SK-N-SH (cell line): Measurements from ENCODE around the gene SMAP2. TPM values are rescaled to one million over a fixed set of nuclear protein-coding genes. Genes with fewer than 3 reads are reported as not detected.

Experiments
- CTCF ChIA-PET: fragments of 300-600, 350-600 bp; formaldehyde crosslinking; extraction: SDS; loops from one replicate; lab custom pipeline; 2021; lab: Yijun Ruan, JAX
- POLR2A ChIA-PET: fragments of 350-600 bp; sonication (Branson Sonifier 250); formaldehyde crosslinking; extraction: SDS; loops from one replicate; lab custom pipeline; 2020; ENCODE audit warnings: antibody characterized with exemption, inconsistent platforms; lab: Yijun Ruan, JAX
- DNase-seq: peaks from one replicate; pipeline ENCODE4 v3.0.0; 2012
- H2AFZ ChIP-seq: fragments of 200-600 bp; sonication (generic); 2 replicates; pipeline ENCODE4 v1.8.1; 2016; ENCODE audit warnings: antibody characterized with exemption, mild to moderate bottlenecking, low read depth
- H3F3A ChIP-seq: fragments of 200-600 bp; sonication (generic); replicated peaks from 2 replicates; pipeline ENCODE3; 2016; ENCODE audit warnings: antibody characterized with exemption, mild to moderate bottlenecking; ENCODE audit not compliant: insufficient read depth
- H3K27ac ChIP-seq, 2 experiments: fragments of 200-500 bp in 1 of 2; fragments of 200-600 bp in 1 of 2; sonication (Bioruptor generic) in 1 of 2; sonication (generic), shearing (Covaris generic) in 1 of 2; 2 replicates each; pipeline versions ENCODE4 v1.5.1 to v1.6.1; 2014 to 2016; ENCODE audit warnings: low read depth in 2 of 2, inconsistent platforms in 1 of 2, low read length in 1 of 2, mild to moderate bottlenecking in 1 of 2, mixed read lengths in 1 of 2
- H3K27me3 ChIP-seq: fragments of 200-600 bp; sonication (generic), shearing (Covaris generic); 2 replicates; pipeline ENCODE4 v1.6.1; 2016; ENCODE audit warnings: mixed run types; ENCODE audit not compliant: insufficient read depth
- H3K36me3 ChIP-seq, 2 experiments: fragments of 200-500 bp in 1 of 2; fragments of 200-600 bp in 1 of 2; sonication (Bioruptor generic) in 1 of 2; sonication (generic) in 1 of 2; replicated peaks in 1 of 2; 2 replicates each; pipeline versions ENCODE3 to v1.5.1; 2014 to 2016; ENCODE audit warnings: low read length in 1 of 2, mild to moderate bottlenecking in 1 of 2; ENCODE audit not compliant: insufficient read depth in 2 of 2, control insufficient read depth in 1 of 2
- H3K4me1 ChIP-seq, 2 experiments: fragments of 200-500 bp in 1 of 2; fragments of 200-600 bp in 1 of 2; sonication (Bioruptor generic) in 1 of 2; sonication (generic), shearing (Covaris generic) in 1 of 2; 2 replicates each; pipeline versions ENCODE4 v1.5.1 to v1.6.1; 2014 to 2016; ENCODE audit warnings: low read depth in 1 of 2, low read length in 1 of 2, mixed run types in 1 of 2; ENCODE audit not compliant: insufficient read depth in 2 of 2, control insufficient read depth in 1 of 2
- H3K4me2 ChIP-seq: fragments of 200-600 bp; sonication (generic), shearing (Covaris generic); 2 replicates; pipeline ENCODE4 v1.6.1; 2017; ENCODE audit warnings: mixed run types
- H3K4me3 ChIP-seq, 2 experiments: fragments of 200-500 bp in 1 of 2; fragments of 200-600 bp in 1 of 2; sonication (Bioruptor generic) in 1 of 2; sonication (generic), shearing (Covaris generic) in 1 of 2; 2 replicates each; pipeline versions ENCODE4 v1.5.1 to v1.8.1; 2014 to 2016; ENCODE audit warnings: low read depth in 2 of 2, inconsistent platforms in 1 of 2, low read length in 1 of 2, mild to moderate bottlenecking in 1 of 2, mixed read lengths in 1 of 2, moderate library complexity in 1 of 2
- H3K79me2 ChIP-seq: fragments of 200-600 bp; sonication (generic); 2 replicates; pipeline ENCODE4 v1.8.1; 2017; ENCODE audit warnings: mild to moderate bottlenecking; ENCODE audit not compliant: insufficient read depth
- H3K9ac ChIP-seq: fragments of 200-600 bp; sonication (generic); 2 replicates; pipeline ENCODE4 v1.6.1; 2017; ENCODE audit warnings: mixed run types
- H3K9me2 ChIP-seq: fragments of 200-600 bp; sonication (generic); 2 replicates; pipeline ENCODE4 v1.6.1; 2017; ENCODE audit warnings: mixed run types
- H3K9me3 ChIP-seq: fragments of 200-600 bp; sonication (generic); 2 replicates; pipeline ENCODE4 v1.6.1; 2017; ENCODE audit warnings: mixed run types, mild to moderate bottlenecking, moderate library complexity
- H4K20me1 ChIP-seq: fragments of 200-600 bp; sonication (generic); 2 replicates; pipeline ENCODE4 v1.6.1; 2017; ENCODE audit warnings: mild to moderate bottlenecking, mixed run types; ENCODE audit not compliant: insufficient read depth
- EP300 ChIP-seq, 2 experiments: IDR thresholded peaks; 2 replicates each; pipeline versions ENCODE4 v1.4.0 to v1.6.1; 2012; ENCODE audit warnings: borderline replicate concordance in 1 of 2, low read depth in 1 of 2, low read length in 1 of 2
- EZH2phosphoT487 ChIP-seq: fragments of 200-600 bp; sonication (generic); IDR thresholded peaks from 2 replicates; pipeline ENCODE4 v1.6.1; 2017; ENCODE audit warnings: low read depth, mixed run types, mild to moderate bottlenecking, antibody characterized with exemption, moderate library complexity, borderline replicate concordance
- FOSL2 ChIP-seq: IDR thresholded peaks from 2 replicates; pipeline ENCODE4 v1.4.0; 2012; ENCODE audit warnings: low read depth, mild to moderate bottlenecking, moderate library complexity, borderline replicate concordance
- FOXM1 ChIP-seq: IDR thresholded peaks from 2 replicates; pipeline ENCODE4 v1.4.0; 2012; ENCODE audit warnings: low read depth, mild to moderate bottlenecking
- GATA2 ChIP-seq: sonication (generic); formaldehyde crosslinking; IDR thresholded peaks from 2 replicates; pipeline ENCODE4 v1.5.0; 2020; ENCODE audit warnings: mild to moderate bottlenecking, missing genetic modification reagents
- JUND ChIP-seq: IDR thresholded peaks from 2 replicates; pipeline ENCODE4 v1.4.0; 2012
- MEF2A ChIP-seq: IDR thresholded peaks from 2 replicates; pipeline ENCODE4 v1.4.0; 2012; ENCODE audit warnings: low read depth, borderline replicate concordance
- MXI1 ChIP-seq: IDR thresholded peaks from 2 replicates; pipeline ENCODE4 v1.6.1; 2012; ENCODE audit warnings: mild to moderate bottlenecking, low read depth, low read length, improper control_type of control experiment
- NFIC ChIP-seq: IDR thresholded peaks from 2 replicates; pipeline ENCODE4 v1.4.0; 2012; ENCODE audit warnings: borderline replicate concordance
- RCOR1 ChIP-seq: fragments of 150-350 bp; IDR thresholded peaks from 2 replicates; pipeline ENCODE4 v1.6.1; 2017; ENCODE audit warnings: antibody characterized with exemption, low read length
- SIN3A ChIP-seq: IDR thresholded peaks from 2 replicates; pipeline ENCODE4 v1.6.1; 2012; ENCODE audit warnings: low read depth, mild to moderate bottlenecking, low read length, moderate library complexity, borderline replicate concordance
- SMC3 ChIP-seq: IDR thresholded peaks from 2 replicates; pipeline ENCODE4 v1.6.1; 2012; ENCODE audit warnings: low read depth, low read length, improper control_type of control experiment
- TCF12 ChIP-seq: IDR thresholded peaks from 2 replicates; pipeline ENCODE4 v1.4.0; 2012
- whole genome bisulfite sequencing: methylation state at CpG from one replicate; pipeline ENCODE4 v1.1.6; 2017; ENCODE audit warnings: low lambda C conversion rate; 5-methylcytosine and 5-hydroxymethylcytosine counted together
- polyA plus RNA-seq, 3 experiments: library from polyadenylated mRNA; depleted of rRNA; stranded (reverse); fragments of >200 nt; gene quantifications; 2 replicates each; pipeline ENCODE4 v1.2.3, GENCODE V29; 2012
- TF ChIP-seq, protein P1 (sequence below): IDR thresholded peaks from 2 replicates; pipeline ENCODE4 v1.6.1; 2012; ENCODE audit warnings: mild to moderate bottlenecking, low read depth, low read length, moderate library complexity
- TF ChIP-seq, protein P2 (sequence below): IDR thresholded peaks from 2 replicates; pipeline ENCODE4; 2012
- TF ChIP-seq, protein P3 (sequence below): fragments of 150-350 bp; IDR thresholded peaks from 2 replicates; pipeline ENCODE4 v1.6.1; 2016; ENCODE audit warnings: mild to moderate bottlenecking, low read depth, low read length

SMAP2 gene
- polyA plus RNA-seq, 1 of the 3 experiments (the other 2 are of a cell fraction): 11.2 TPM

DNA sequence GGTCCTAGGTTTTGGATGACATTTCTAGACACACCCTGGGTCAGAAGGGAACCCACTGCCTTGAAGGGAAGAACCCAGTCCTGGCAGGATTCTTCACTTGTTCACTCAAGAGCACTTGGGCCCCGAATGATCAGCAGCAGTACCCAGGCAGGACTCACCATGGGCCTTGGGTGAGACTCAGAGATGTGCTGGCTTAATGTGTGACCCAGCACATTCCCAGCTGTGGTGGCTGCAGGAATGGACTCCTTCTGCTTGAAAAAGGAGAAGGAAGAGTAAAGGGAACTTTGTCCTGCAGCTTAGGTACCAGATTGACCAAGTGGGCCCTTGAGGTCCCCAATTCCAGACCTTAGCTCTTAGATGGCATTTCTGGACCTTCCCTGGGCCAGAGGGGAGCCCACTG, 12.3 kb upstream of the SMAP2 start:
- peaks cover 4 to 10% of the 10 kb centered on the region in 2 experiments; a peak in 2 of 4 replicates for H3K4me1 ChIP-seq
- no peaks in the 10 kb centered on the region for H3K9me2 ChIP-seq
- no peak overlapping the region for H3K9ac ChIP-seq
- H3K36me3 ChIP-seq: no peaks in the 10 kb centered on the region
- DNase-seq: no peak
- H3K27ac ChIP-seq: no peak overlapping the region
- no peaks in the 10 kb centered on the region for H4K20me1 ChIP-seq
- ChIA-PET POLR2A (no interaction called here), CTCF (no interaction called here)
- no peak overlapping the region for H2AFZ ChIP-seq
- no peak overlapping the region for H3K4me2 ChIP-seq
- H3F3A ChIP-seq: no peaks in the 10 kb centered on the region
- no peaks in the 10 kb centered on the region for H3K27me3 ChIP-seq
- H3K4me3 ChIP-seq: no peak overlapping the region
- peaks cover 19% of the 10 kb centered on the region; the same call in 1 of the 2 replicates for H3K9me3 ChIP-seq
- TF ChIP-seq, protein P1, sequence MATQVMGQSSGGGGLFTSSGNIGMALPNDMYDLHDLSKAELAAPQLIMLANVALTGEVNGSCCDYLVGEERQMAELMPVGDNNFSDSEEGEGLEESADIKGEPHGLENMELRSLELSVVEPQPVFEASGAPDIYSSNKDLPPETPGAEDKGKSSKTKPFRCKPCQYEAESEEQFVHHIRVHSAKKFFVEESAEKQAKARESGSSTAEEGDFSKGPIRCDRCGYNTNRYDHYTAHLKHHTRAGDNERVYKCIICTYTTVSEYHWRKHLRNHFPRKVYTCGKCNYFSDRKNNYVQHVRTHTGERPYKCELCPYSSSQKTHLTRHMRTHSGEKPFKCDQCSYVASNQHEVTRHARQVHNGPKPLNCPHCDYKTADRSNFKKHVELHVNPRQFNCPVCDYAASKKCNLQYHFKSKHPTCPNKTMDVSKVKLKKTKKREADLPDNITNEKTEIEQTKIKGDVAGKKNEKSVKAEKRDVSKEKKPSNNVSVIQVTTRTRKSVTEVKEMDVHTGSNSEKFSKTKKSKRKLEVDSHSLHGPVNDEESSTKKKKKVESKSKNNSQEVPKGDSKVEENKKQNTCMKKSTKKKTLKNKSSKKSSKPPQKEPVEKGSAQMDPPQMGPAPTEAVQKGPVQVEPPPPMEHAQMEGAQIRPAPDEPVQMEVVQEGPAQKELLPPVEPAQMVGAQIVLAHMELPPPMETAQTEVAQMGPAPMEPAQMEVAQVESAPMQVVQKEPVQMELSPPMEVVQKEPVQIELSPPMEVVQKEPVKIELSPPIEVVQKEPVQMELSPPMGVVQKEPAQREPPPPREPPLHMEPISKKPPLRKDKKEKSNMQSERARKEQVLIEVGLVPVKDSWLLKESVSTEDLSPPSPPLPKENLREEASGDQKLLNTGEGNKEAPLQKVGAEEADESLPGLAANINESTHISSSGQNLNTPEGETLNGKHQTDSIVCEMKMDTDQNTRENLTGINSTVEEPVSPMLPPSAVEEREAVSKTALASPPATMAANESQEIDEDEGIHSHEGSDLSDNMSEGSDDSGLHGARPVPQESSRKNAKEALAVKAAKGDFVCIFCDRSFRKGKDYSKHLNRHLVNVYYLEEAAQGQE: no peak
- TF ChIP-seq, protein P2, sequence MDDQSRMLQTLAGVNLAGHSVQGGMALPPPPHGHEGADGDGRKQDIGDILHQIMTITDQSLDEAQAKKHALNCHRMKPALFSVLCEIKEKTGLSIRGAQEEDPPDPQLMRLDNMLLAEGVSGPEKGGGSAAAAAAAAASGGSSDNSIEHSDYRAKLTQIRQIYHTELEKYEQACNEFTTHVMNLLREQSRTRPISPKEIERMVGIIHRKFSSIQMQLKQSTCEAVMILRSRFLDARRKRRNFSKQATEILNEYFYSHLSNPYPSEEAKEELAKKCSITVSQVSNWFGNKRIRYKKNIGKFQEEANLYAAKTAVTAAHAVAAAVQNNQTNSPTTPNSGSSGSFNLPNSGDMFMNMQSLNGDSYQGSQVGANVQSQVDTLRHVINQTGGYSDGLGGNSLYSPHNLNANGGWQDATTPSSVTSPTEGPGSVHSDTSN: no peak
- TF ChIP-seq MEF2A (no peak), SMC3 (no peak), NFIC (no peak), GATA2 (CRISPR knock-in tag) (no peak), SIN3A (no peak), RCOR1 (no peak), MXI1 (no peak), TCF12 (no peak), EP300 (IDR thresholded peaks at IDR 0.05; ENCODE audit: borderline replicate concordance in 1 of 2, low read depth in 1 of 2, low read length in 1 of 2) (no peak), FOSL2 (no peak), JUND (no peak), EZH2phosphoT487 (no peak), FOXM1 (no peak)
- TF ChIP-seq, protein P3, sequence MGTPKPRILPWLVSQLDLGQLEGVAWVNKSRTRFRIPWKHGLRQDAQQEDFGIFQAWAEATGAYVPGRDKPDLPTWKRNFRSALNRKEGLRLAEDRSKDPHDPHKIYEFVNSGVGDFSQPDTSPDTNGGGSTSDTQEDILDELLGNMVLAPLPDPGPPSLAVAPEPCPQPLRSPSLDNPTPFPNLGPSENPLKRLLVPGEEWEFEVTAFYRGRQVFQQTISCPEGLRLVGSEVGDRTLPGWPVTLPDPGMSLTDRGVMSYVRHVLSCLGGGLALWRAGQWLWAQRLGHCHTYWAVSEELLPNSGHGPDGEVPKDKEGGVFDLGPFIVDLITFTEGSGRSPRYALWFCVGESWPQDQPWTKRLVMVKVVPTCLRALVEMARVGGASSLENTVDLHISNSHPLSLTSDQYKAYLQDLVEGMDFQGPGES: no peak
- WGBS: 20% methylated on average over 1 of the region's 1 CpG
- no peaks in the 10 kb centered on the region for H3K79me2 ChIP-seq
